SJCRH30 (cell line): ENCODE data around the gene RAP1GAP2. TPM values are rescaled to one million over a fixed set of nuclear protein-coding genes. Genes with fewer than 3 reads are reported as not detected.

Experiments
- DNase-seq, 2 experiments: peaks; one replicate each; pipeline ENCODE4 v3.0.0-alpha.2; 2015 to 2020
- H3K27ac ChIP-seq: fragments of 250-450 bp; sonication (Bioruptor Pico); 2 replicates; pipeline ENCODE4 v1.5.1; 2020; ENCODE audit warnings: mild to moderate bottlenecking, moderate library complexity
- H3K27me3 ChIP-seq: fragments of 250-450 bp; sonication (Bioruptor Pico); 2 replicates; pipeline ENCODE4 v1.5.1; 2020; ENCODE audit warnings: mild to moderate bottlenecking, moderate library complexity
- H3K36me3 ChIP-seq: fragments of 250-450 bp; sonication (Bioruptor Pico); 2 replicates; pipeline ENCODE4 v1.5.1; 2020; ENCODE audit warnings: mild to moderate bottlenecking, moderate library complexity
- H3K4me1 ChIP-seq: fragments of 250-450 bp; sonication (Bioruptor Pico); 2 replicates; pipeline ENCODE4 v1.5.1; 2020; ENCODE audit warnings: mild to moderate bottlenecking, moderate library complexity
- H3K4me3 ChIP-seq: fragments of 250-450 bp; sonication (Bioruptor Pico); 2 replicates; pipeline ENCODE4 v1.5.1; 2020; ENCODE audit warnings: mild to moderate bottlenecking, moderate library complexity
- H3K9me3 ChIP-seq: fragments of 250-450 bp; sonication (Bioruptor Pico); replicated peaks from 2 replicates; pipeline ENCODE4 v1.5.1; 2020; ENCODE audit warnings: mild to moderate bottlenecking, moderate library complexity
- total RNA-seq: library from RNA; depleted of rRNA; stranded (reverse); fragments of >200 nt; shearing (Covaris generic); gene quantifications from 2 replicates; pipeline ENCODE4 v1.2.3, GENCODE V29; 2014

Gene RAP1GAP2
- total RNA-seq, 1 experiment from 2014 or later, result 7.4 TPM

DNA sequence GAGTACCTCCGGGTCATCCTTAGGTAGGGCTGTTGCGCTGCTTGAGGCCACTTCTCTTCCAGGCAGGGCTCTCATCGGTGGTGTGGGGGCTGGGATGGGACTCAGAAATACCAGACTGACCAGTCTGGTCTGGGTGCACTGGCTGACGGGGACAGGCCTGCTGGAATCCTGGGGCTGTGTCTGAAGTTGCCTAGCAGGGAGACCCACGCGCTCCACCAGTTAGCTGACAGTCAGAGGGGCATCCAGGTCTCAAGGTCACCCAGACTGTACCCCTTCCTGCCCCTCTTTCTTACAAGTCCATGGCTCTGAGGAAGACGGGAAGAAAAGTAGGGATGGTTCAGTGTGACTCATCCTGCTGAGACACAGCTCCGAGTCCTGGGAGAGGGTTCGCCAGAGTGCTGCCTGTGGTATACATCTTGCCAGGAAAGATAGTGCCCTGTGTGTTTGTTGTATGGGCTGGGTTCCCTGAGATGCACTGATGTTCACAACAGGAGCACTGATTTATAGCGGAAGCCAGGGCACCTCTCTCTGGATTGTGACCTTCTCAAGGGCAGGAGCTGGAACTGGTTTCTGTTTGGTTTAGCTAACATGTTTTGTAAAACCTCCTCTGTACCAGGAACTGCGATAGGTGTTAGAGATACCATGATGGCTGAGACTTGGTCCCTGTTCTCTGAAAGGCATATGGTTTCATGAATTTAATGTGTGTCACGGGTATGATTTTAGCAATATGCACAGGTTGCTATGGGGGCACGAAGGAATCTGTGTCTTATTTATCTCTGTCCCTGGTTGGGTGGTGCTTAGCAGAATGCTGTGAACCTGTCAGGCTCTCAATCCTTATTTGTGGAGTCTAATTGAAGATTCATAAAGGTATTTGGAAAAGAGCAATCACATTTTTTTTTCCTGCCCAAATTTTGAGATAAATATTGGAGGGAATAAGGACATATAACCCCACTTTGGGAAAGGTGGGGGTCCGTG, 169.7 kb downstream of the RAP1GAP2 start:
- no peaks in the 10 kb centered on the region for H3K9me3 ChIP-seq
- no peak overlapping the region for H3K27ac ChIP-seq
- no peaks in the 10 kb centered on the region; the same call in 1 of the 2 replicates for H3K4me1 ChIP-seq
- H3K27me3 ChIP-seq, result no peaks in the 10 kb centered on the region
- DNase-seq, result no peak
- no peak overlapping the region for H3K4me3 ChIP-seq
- H3K36me3 ChIP-seq, result no peaks in the 10 kb centered on the region

DNA sequence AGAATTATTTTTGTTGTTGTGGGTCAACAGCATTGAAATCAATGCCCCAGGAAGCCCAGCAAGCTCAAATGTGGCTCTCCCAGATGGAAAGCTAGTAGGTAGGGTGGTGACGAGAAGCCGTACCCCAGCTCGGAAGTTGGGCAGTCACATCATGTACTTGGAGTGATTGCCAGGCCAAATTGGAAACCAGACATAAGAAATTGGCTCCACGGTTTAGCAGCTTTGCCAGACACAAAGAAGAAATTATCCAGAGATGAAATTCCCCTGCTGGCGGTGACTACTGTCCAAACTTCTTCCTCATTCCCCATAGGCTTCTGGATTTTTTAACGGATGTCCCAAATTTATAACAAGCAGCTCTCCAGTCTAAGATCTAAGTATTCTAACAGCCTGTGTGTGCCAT, 171.3 kb downstream of the RAP1GAP2 start:
- Histone ChIP-seq H3K27me3 (no peaks in the 10 kb centered on the region), H3K27ac (no peak overlapping the region), H3K4me3 (no peak overlapping the region), H3K36me3 (no peaks in the 10 kb centered on the region), H3K4me1 (no peaks in the 10 kb centered on the region), H3K9me3 (no peaks in the 10 kb centered on the region)
- no peak for DNase-seq

GRCh38 chr17:2971851-2972250, 175.6 kb downstream of the RAP1GAP2 start:
- H3K36me3 ChIP-seq, result no peaks in the 10 kb centered on the region
- H3K27ac ChIP-seq, result no peak overlapping the region
- H3K4me1 ChIP-seq, result no peaks in the 10 kb centered on the region
- H3K27me3 ChIP-seq, result no peaks in the 10 kb centered on the region
- no peak overlapping the region for H3K4me3 ChIP-seq
- no peaks in the 10 kb centered on the region for H3K9me3 ChIP-seq
- no peak for DNase-seq

- H3K27me3 ChIP-seq, result no peaks in the 10 kb centered on the region
- no peaks in the 10 kb centered on the region for H3K36me3 ChIP-seq
- no peak for DNase-seq
- no peaks in the 10 kb centered on the region for H3K9me3 ChIP-seq
- H3K4me1 ChIP-seq, result no peaks in the 10 kb centered on the region
- H3K4me3 ChIP-seq, result no peak overlapping the region
- no peak overlapping the region for H3K27ac ChIP-seq
Observed at GRCh38 chr17:2972749-2973148, 176.5 kb downstream of the RAP1GAP2 start.

DNA sequence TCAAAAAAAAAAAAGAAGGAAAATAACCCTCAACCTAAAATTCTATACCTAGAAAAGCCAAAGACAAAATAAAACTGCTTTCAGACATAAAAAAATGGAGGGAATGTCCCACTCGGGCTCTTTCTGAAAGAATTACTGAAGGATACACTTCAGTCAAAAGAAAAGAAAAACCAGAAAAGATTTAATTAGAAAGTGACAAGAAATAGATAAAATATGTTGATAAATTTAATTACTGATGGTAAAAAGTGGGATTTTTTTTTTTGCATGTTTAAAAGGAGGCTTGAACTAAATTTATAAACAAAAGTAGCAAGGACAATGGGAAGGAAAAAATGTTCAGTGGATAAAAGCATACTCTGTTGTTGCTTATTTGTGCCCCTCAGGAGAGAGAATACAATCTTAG, 178.1 kb downstream of the RAP1GAP2 start:
- H3K27ac ChIP-seq, result no peak overlapping the region
- no peak for DNase-seq
- H3K4me1 ChIP-seq, result no peaks in the 10 kb centered on the region
- no peaks in the 10 kb centered on the region for H3K36me3 ChIP-seq
- no peak overlapping the region for H3K4me3 ChIP-seq
- no peaks in the 10 kb centered on the region for H3K9me3 ChIP-seq
- H3K27me3 ChIP-seq, result no peaks in the 10 kb centered on the region

GRCh38 chr17:2975469-2975958, 179.3 kb downstream of the RAP1GAP2 start:
- Histone ChIP-seq H3K4me3 (no peak overlapping the region), H3K9me3 (no peaks in the 10 kb centered on the region), H3K4me1 (no peaks in the 10 kb centered on the region), H3K27me3 (no peaks in the 10 kb centered on the region), H3K27ac (no peak overlapping the region), H3K36me3 (no peaks in the 10 kb centered on the region)
- peak in 1 of 2 experiments; percentile 13 for DNase-seq

- no peaks in the 10 kb centered on the region for H3K9me3 ChIP-seq
- no peak overlapping the region for H3K4me3 ChIP-seq
- H3K36me3 ChIP-seq, result no peaks in the 10 kb centered on the region
- H3K27ac ChIP-seq, result no peak overlapping the region
- DNase-seq, result no peak
- no peaks in the 10 kb centered on the region for H3K27me3 ChIP-seq
- H3K4me1 ChIP-seq, result peaks cover 3% of the 10 kb centered on the region; the same call in 1 of the 2 replicates
Observed at GRCh38 chr17:2977157-2977556, 180.9 kb downstream of the RAP1GAP2 start.

DNA sequence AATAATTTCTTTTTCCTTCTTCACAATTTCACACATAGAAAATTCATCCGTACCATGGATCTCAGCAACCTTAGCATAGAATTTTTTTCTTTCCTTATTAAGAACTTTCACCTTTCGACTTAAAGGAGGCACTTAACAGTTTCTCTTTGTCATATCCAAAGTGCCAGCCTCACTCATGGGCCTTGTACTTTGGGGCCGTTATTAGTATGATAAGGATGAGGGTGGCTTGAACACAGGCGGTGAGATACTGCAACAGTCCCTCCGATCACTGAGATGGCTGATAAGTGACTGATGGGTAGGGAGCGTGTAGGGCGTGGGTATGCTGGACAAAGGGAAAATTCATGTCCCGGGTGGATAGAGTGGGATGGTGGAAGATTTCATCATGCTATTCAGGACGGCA, 181.9 kb downstream of the RAP1GAP2 start:
- Histone ChIP-seq H3K4me1 (peaks cover 8% of the 10 kb centered on the region), H3K9me3 (no peaks in the 10 kb centered on the region), H3K36me3 (no peaks in the 10 kb centered on the region), H3K27ac (no peak overlapping the region), H3K27me3 (no peaks in the 10 kb centered on the region), H3K4me3 (no peak overlapping the region)
- DNase-seq, result no peak

- Histone ChIP-seq H3K4me1 (peaks cover 15% of the 10 kb centered on the region), H3K4me3 (no peak overlapping the region), H3K9me3 (no peaks in the 10 kb centered on the region), H3K27me3 (no peaks in the 10 kb centered on the region), H3K27ac (no peak overlapping the region), H3K36me3 (no peaks in the 10 kb centered on the region)
- DNase-seq, result no peak
Observed at GRCh38 chr17:2978991-2979390, 182.8 kb downstream of the RAP1GAP2 start.

DNA sequence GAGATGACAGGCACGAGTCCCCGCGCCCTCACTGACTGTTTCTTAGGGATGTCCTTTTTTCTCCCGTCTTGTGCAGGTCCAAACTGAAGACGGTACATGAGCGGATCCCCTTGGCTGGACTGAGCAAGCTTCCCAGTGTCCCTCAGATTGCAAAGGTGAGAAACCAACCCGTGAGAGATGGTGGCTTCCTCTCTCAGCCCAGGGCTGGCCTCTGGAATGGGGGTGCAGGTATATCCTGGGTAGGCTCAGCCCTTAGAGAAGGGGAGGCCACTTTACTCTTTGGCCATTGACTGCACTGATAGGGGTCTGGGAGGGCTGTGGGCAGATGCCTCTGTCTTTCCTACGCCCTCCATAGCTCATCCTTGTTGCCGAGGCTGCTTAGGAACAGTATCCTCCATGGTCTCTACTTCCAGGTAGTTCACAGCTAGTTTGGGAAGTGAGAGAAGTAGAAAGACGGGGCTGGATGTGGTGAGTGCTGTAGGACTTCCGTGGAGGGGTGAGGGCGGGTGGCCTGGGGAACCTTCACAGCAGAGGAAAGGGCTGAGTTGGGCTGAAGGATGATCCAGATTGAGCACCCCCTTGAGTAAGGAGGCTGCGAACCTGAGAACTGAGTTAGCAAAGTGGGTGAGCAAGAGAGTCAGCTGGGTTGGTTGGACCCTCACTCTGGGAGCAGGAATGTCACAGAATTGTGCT, 184.1 kb downstream of the RAP1GAP2 start:
- no peak for DNase-seq
- H3K4me1 ChIP-seq, result peaks cover 15% of the 10 kb centered on the region
- no peaks in the 10 kb centered on the region for H3K36me3 ChIP-seq
- H3K27ac ChIP-seq, result no peak overlapping the region
- H3K4me3 ChIP-seq, result no peak overlapping the region
- no peaks in the 10 kb centered on the region for H3K9me3 ChIP-seq
- no peaks in the 10 kb centered on the region for H3K27me3 ChIP-seq

GRCh38 chr17:2980904-2981246, 184.6 kb downstream of the RAP1GAP2 start:
- Histone ChIP-seq H3K9me3 (no peaks in the 10 kb centered on the region), H3K27ac (no peak overlapping the region), H3K4me1 (peaks cover 15% of the 10 kb centered on the region), H3K27me3 (no peaks in the 10 kb centered on the region), H3K36me3 (no peaks in the 10 kb centered on the region), H3K4me3 (no peak overlapping the region)
- no peak for DNase-seq

GRCh38 chr17:2981325-2981724, 185.1 kb downstream of the RAP1GAP2 start:
- H3K27me3 ChIP-seq, result no peaks in the 10 kb centered on the region
- H3K27ac ChIP-seq, result no peak overlapping the region; the same call in 1 of the 2 replicates
- H3K9me3 ChIP-seq, result no peaks in the 10 kb centered on the region
- DNase-seq, result no peak
- H3K4me1 ChIP-seq, result peaks cover 15% of the 10 kb centered on the region
- no peak overlapping the region for H3K4me3 ChIP-seq
- no peaks in the 10 kb centered on the region for H3K36me3 ChIP-seq

DNA sequence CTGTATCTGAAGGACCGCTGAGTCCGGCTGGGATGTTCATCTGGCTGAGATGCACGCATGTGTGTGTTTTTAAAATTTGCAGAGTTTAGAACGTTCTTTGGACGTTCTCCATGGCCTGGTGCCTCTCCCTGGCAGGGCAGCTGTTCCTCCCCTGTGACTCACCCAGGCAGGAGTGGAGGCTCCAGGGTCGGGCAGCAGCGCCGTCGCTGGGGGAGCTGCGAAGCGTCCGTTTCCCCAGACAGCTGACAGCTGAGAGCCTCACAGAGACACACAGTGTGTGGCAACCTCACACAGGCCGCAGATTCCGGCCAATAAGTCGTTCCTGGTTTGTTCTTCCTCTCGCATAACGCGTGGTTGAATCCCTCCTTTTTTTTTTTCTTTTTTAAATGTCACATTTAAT, 186.6 kb downstream of the RAP1GAP2 start:
- Histone ChIP-seq H3K27me3 (no peaks in the 10 kb centered on the region), H3K4me3 (0 out of 2 replicates have a peak overlapping the region, but pooled peaks have one; percentile 3), H3K4me1 (peaks cover 15% of the 10 kb centered on the region), H3K36me3 (no peaks in the 10 kb centered on the region), H3K27ac (peak overlapping the region; percentile 90), H3K9me3 (no peaks in the 10 kb centered on the region)
- DNase-seq, result peak; percentile 92

GRCh38 chr17:2983255-2983654, 187.0 kb downstream of the RAP1GAP2 start:
- Histone ChIP-seq H3K4me3 (no peak overlapping the region), H3K27me3 (no peaks in the 10 kb centered on the region), H3K36me3 (no peaks in the 10 kb centered on the region), H3K4me1 (peaks cover 15% of the 10 kb centered on the region), H3K9me3 (no peaks in the 10 kb centered on the region), H3K27ac (peak overlapping the region; percentile 90)
- DNase-seq, result no peak

DNA sequence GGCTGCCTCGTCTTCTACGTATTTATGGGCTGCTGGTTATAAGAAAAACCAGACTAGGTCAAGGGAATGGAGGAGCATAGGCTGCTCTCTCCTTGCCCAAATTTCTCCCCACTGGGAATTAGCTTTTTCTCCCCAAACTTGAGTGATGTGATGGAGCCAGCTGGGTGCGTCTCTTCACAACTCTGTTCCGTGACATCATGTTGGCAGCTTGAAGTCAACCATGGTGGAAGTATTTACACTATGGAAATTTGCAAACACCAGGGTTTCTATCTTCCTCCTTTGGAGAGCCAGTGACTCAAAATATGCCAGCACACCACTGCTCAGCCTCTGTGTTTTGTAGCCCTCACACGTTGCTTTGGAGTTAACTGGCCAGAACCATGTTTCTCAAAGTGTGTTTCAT, 189.1 kb downstream of the RAP1GAP2 start:
- Histone ChIP-seq H3K36me3 (no peaks in the 10 kb centered on the region), H3K4me1 (peaks cover 15% of the 10 kb centered on the region), H3K4me3 (no peak overlapping the region), H3K27ac (no peak overlapping the region), H3K9me3 (no peaks in the 10 kb centered on the region), H3K27me3 (no peaks in the 10 kb centered on the region)
- DNase-seq, result no peak
